Liver (tissue), 3 donors: Measurements from ENCODE around the gene C6orf89.

Source experiments
- CTCF ChIP-seq: fragments of 150-350 bp; IDR thresholded peaks from 2 replicates; pipeline ENCODE4 v1.5.1; 2017; ENCODE audit warnings: improper control_type of control experiment, low read depth, low read length; ENCODE audit not compliant: missing input control
- EGR1 ChIP-seq, 2 donors: IDR thresholded peaks; 2 replicates each; pipeline ENCODE4 v1.6.1; 2016 to 2018; ENCODE audit warnings: antibody characterized with exemption in 2 of 2, low read depth in 2 of 2
- FOXA2 ChIP-seq: IDR thresholded peaks from 2 replicates; pipeline ENCODE4 v1.6.1; 2016; ENCODE audit warnings: antibody characterized with exemption
- JUND ChIP-seq, 2 donors: IDR thresholded peaks; 2 replicates each; pipeline ENCODE4 v1.6.1; 2016; ENCODE audit warnings: antibody characterized with exemption in 2 of 2
- MAX ChIP-seq: IDR thresholded peaks from 2 replicates; pipeline ENCODE4 v1.6.1; 2016; ENCODE audit warnings: antibody characterized with exemption
- NR2F2 ChIP-seq: IDR thresholded peaks from 2 replicates; pipeline ENCODE4 v1.6.1; 2016; ENCODE audit warnings: antibody characterized with exemption
- RAD21 ChIP-seq, 2 donors: IDR thresholded peaks; 2 replicates each; pipeline ENCODE4 v1.6.1; 2016; ENCODE audit warnings: antibody characterized with exemption in 2 of 2, mild to moderate bottlenecking in 2 of 2
- REST ChIP-seq: IDR thresholded peaks from 2 replicates; pipeline ENCODE4 v1.6.1; 2016; ENCODE audit warnings: antibody characterized with exemption, mild to moderate bottlenecking
- RXRA ChIP-seq, 2 donors: IDR thresholded peaks; 2 replicates each; pipeline ENCODE4 v1.6.1; 2017 to 2018; ENCODE audit warnings: antibody characterized with exemption in 2 of 2, mild to moderate bottlenecking in 1 of 2
- SP1 ChIP-seq: IDR thresholded peaks from 2 replicates; pipeline ENCODE4 v1.6.1; 2018; ENCODE audit warnings: antibody characterized with exemption, mild to moderate bottlenecking
- TAF1 ChIP-seq: conservative IDR thresholded peaks from 2 replicates; pipeline ENCODE4 v1.6.1; 2016; ENCODE audit warnings: antibody characterized with exemption, mild to moderate bottlenecking
- ZBTB33 ChIP-seq: IDR thresholded peaks from 2 replicates; pipeline ENCODE4 v1.6.1; 2016; ENCODE audit warnings: antibody characterized with exemption
- TF ChIP-seq, protein P1 (sequence below): IDR thresholded peaks from 2 replicates; pipeline ENCODE4 v1.6.1; 2016; ENCODE audit warnings: antibody characterized with exemption
- donor health status: healthy.
- donor health status: healthy.

- TF ChIP-seq REST (no peak), CTCF (no peak), EGR1 (IDR thresholded peaks at IDR 0.05; ENCODE audit: low read depth in 2 of 2) (no peak), FOXA2 (no peak), RAD21 (IDR thresholded peaks at IDR 0.05) (no peak), JUND (IDR thresholded peaks at IDR 0.05) (no peak), RXRA (IDR thresholded peaks at IDR 0.05) (no peak), SP1 (no peak), NR2F2 (no peak), MAX (no peak), ZBTB33 (no peak), TAF1 (no peak)
- TF ChIP-seq, protein P1, sequence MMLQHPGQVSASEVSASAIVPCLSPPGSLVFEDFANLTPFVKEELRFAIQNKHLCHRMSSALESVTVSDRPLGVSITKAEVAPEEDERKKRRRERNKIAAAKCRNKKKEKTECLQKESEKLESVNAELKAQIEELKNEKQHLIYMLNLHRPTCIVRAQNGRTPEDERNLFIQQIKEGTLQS, result no peak
Measured at GRCh38 chr6:36929152-36929551, 43.4 kb downstream of the C6orf89 start.
